Trophoblast cell (in vitro differentiated cells and primary cell): ENCODE data around the gene BSPRY.

Source experiments
- DNase-seq, 2 donors: peaks; one replicate each; pipeline ENCODE4 v3.0.0-alpha.2; 2016
- H2AFZ ChIP-seq: 2 replicates; pipeline ENCODE4 v1.6.1; 2013; ENCODE audit warnings: low read length, moderate library complexity, mild to moderate bottlenecking; ENCODE audit not compliant: insufficient read depth, poor library complexity
- H2AK5ac ChIP-seq: 2 replicates; pipeline ENCODE4 v1.6.1; 2013; ENCODE audit warnings: mild to moderate bottlenecking, low read length
- H2BK120ac ChIP-seq: 2 replicates; pipeline ENCODE4 v1.6.1; 2013; ENCODE audit warnings: low read length, mild to moderate bottlenecking, moderate library complexity; ENCODE audit not compliant: insufficient read depth, poor library complexity
- H2BK12ac ChIP-seq: 2 replicates; pipeline ENCODE4 v1.6.1; 2013; ENCODE audit warnings: mild to moderate bottlenecking, low read length, moderate library complexity
- H2BK5ac ChIP-seq: 2 replicates; pipeline ENCODE4 v1.6.1; 2013; ENCODE audit warnings: low read length, low read depth, moderate library complexity, mild to moderate bottlenecking; ENCODE audit not compliant: poor library complexity
- H3K14ac ChIP-seq: 2 replicates; pipeline ENCODE4 v1.6.1; 2013; ENCODE audit warnings: mild to moderate bottlenecking, low read length
- H3K18ac ChIP-seq: 2 replicates; pipeline ENCODE4 v1.6.1; 2013; ENCODE audit warnings: mild to moderate bottlenecking, low read length
- H3K23ac ChIP-seq: 2 replicates; pipeline ENCODE4 v1.6.1; 2013; ENCODE audit warnings: low read length
- H3K27ac ChIP-seq: 2 replicates; pipeline ENCODE4 v1.5.1; 2013; ENCODE audit warnings: low read depth, mild to moderate bottlenecking, inconsistent platforms, low read length, moderate library complexity
- H3K27me3 ChIP-seq: 2 replicates; pipeline ENCODE4 v1.6.1; 2013; ENCODE audit warnings: inconsistent platforms, mild to moderate bottlenecking, low read length, moderate library complexity; ENCODE audit not compliant: insufficient read depth
- H3K36me3 ChIP-seq, 2 experiments: 1 replicate in 1 of 2; 2 replicates in 1 of 2; pipeline ENCODE4 v1.6.1; 2013; ENCODE audit warnings: low read length in 2 of 2, mild to moderate bottlenecking in 2 of 2, moderate library complexity in 1 of 2; ENCODE audit not compliant: insufficient read depth in 2 of 2, control insufficient read depth in 1 of 2
- H3K4ac ChIP-seq: 2 replicates; pipeline ENCODE4 v1.6.1; 2013; ENCODE audit warnings: low read depth, mild to moderate bottlenecking, low read length, moderate library complexity
- H3K4me1 ChIP-seq, 2 experiments: 1 replicate in 1 of 2; 2 replicates in 1 of 2; pipeline ENCODE4 v1.6.1; 2013; ENCODE audit warnings: low read length in 2 of 2, mild to moderate bottlenecking in 2 of 2, moderate library complexity in 1 of 2; ENCODE audit not compliant: insufficient read depth in 2 of 2, control insufficient read depth in 1 of 2
- H3K4me2 ChIP-seq: 2 replicates; pipeline ENCODE4 v1.6.1; 2013; ENCODE audit warnings: inconsistent platforms, mild to moderate bottlenecking, low read length, moderate library complexity
- H3K4me3 ChIP-seq: 2 replicates; pipeline ENCODE4 v1.5.1; 2013; ENCODE audit warnings: mild to moderate bottlenecking, low read depth, low read length, inconsistent platforms
- H3K79me1 ChIP-seq: one replicate; pipeline ENCODE4 v1.6.1; 2013; ENCODE audit warnings: low read length
- H3K79me2 ChIP-seq: 2 replicates; pipeline ENCODE4 v1.6.1; 2013; ENCODE audit warnings: low read length, mild to moderate bottlenecking; ENCODE audit not compliant: control insufficient read depth, insufficient read depth, poor library complexity
- H3K9ac ChIP-seq: 2 replicates; pipeline ENCODE4 v1.6.1; 2013; ENCODE audit warnings: mild to moderate bottlenecking, low read length
- H3K9me3 ChIP-seq: 2 replicates; pipeline ENCODE4 v1.6.1; 2013; ENCODE audit warnings: low read depth, mild to moderate bottlenecking, control low read depth, inconsistent platforms, low read length; ENCODE audit not compliant: insufficient read depth
- H4K12ac ChIP-seq: 2 replicates; pipeline ENCODE4 v1.6.1; 2013; ENCODE audit warnings: low read depth, mild to moderate bottlenecking, low read length, moderate library complexity
- H4K8ac ChIP-seq: 2 replicates; pipeline ENCODE4 v1.6.1; 2013; ENCODE audit warnings: low read depth, mild to moderate bottlenecking, low read length, moderate library complexity
- H4K91ac ChIP-seq: one replicate; pipeline ENCODE4 v1.6.1; 2013; ENCODE audit warnings: low read depth, mild to moderate bottlenecking, low read length, moderate library complexity
- WGBS: extraction: QIAGEN DNeasy Blood & Tissue Kit; methylation state at CpG from one replicate; pipeline ENCODE4 v1.1.7; 2013; ENCODE audit warnings: missing lambda C conversion rate; ENCODE audit not compliant: insufficient read length, insufficient coverage; ENCODE audit errors: extremely low coverage; 5-methylcytosine and 5-hydroxymethylcytosine counted together

The BSPRY gene

DNA sequence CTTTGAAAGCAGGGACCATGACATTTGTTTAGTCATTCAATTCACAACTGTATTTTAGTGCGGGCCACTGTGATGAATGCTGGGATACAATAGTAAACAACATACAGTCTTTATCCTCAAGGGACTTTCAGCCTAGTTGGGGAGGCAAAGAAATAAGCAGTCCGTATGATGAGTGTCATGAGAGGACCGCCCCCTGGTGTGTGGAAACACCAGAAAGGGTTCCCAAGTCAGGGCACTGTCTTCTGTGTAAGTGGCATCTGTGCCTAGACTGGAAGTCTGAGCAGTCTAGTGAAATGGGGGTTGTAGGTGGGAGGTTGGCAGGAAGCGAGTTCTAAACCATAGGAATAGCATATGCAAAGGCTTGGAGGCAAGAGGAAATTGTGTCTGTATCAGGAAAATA lies 68.0 kb downstream of the BSPRY start:
- no peak for DNase-seq
- no peak overlapping the region for H3K18ac ChIP-seq
- H3K79me1 ChIP-seq: no peaks in the 10 kb centered on the region
- no peak overlapping the region for H3K27ac ChIP-seq
- no peak overlapping the region for H3K4ac ChIP-seq
- no peaks in the 10 kb centered on the region for H3K4me1 ChIP-seq
- H3K9me3 ChIP-seq: no peaks in the 10 kb centered on the region
- no peak overlapping the region for H4K91ac ChIP-seq
- H2BK120ac ChIP-seq: no peak overlapping the region
- no peak overlapping the region for H2AK5ac ChIP-seq
- peak overlapping the region; percentile 0 for H3K9ac ChIP-seq
- H3K4me3 ChIP-seq: no peak overlapping the region
- H2BK5ac ChIP-seq: no peak overlapping the region
- no peaks in the 10 kb centered on the region for H3K79me2 ChIP-seq
- no peak overlapping the region for H4K8ac ChIP-seq
- no peak overlapping the region for H3K23ac ChIP-seq
- H2BK12ac ChIP-seq: no peak overlapping the region
- H2AFZ ChIP-seq: no peak overlapping the region
- no CpG with 5 or more reads among the region's 4 CpGs for WGBS
- no peak overlapping the region for H3K4me2 ChIP-seq
- no peaks in the 10 kb centered on the region for H3K36me3 ChIP-seq
- H3K14ac ChIP-seq: no peak overlapping the region
- no peaks in the 10 kb centered on the region for H3K27me3 ChIP-seq
- no peak overlapping the region for H4K12ac ChIP-seq
